ENCODE results near the gene S1PR4. TPM values are rescaled to one million over a fixed set of nuclear protein-coding genes. Genes with fewer than 3 reads are reported as not detected.
"Not testable (repeated sequence)": the region's sequence is repeated elsewhere in the genome, so short reads cannot be mapped to it uniquely, and the experiment has no call there.

S1PR4 gene
- total and polyA plus RNA-seq, 2 experiments from 2014 or later, result 0.07 TPM; not detected in 1

DNA sequence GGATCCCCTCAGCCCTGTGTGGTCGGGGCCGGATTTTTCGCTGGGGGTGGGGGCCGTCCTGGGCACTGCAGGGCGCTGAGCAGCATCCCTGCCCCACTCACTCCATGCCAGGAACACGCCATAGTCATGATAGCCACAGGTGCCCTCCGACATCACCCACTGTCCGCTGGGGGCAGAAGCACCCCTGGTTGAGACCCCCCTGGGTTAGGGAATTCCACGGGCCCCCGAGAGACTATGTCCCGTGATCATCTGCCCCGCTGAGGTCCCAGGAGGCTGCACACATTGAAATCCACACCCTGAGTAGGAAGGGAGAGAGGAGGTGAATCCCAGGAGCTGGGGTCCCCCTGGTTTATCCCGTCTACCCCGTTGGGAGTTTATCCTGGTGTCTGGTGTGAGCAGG is 23.3 kb downstream of the S1PR4 start:
- no peak for TF ChIP-seq EZH2 (IDR thresholded peaks at IDR 0.05; ENCODE audit: borderline replicate concordance)
- TF ChIP-seq EZH2phosphoT487 (IDR thresholded peaks at IDR 0.05; ENCODE audit: low read depth, severe bottlenecking, unreplicated experiment), result no peak
- TF ChIP-seq, protein P1, sequence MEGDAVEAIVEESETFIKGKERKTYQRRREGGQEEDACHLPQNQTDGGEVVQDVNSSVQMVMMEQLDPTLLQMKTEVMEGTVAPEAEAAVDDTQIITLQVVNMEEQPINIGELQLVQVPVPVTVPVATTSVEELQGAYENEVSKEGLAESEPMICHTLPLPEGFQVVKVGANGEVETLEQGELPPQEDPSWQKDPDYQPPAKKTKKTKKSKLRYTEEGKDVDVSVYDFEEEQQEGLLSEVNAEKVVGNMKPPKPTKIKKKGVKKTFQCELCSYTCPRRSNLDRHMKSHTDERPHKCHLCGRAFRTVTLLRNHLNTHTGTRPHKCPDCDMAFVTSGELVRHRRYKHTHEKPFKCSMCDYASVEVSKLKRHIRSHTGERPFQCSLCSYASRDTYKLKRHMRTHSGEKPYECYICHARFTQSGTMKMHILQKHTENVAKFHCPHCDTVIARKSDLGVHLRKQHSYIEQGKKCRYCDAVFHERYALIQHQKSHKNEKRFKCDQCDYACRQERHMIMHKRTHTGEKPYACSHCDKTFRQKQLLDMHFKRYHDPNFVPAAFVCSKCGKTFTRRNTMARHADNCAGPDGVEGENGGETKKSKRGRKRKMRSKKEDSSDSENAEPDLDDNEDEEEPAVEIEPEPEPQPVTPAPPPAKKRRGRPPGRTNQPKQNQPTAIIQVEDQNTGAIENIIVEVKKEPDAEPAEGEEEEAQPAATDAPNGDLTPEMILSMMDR (IDR thresholded peaks at IDR 0.05; ENCODE audit: poor library complexity), result no peak
- H3K27me3 ChIP-seq, result no peaks in the 10 kb centered on the region
- H2AFZ ChIP-seq, result no peak overlapping the region
- H3K4me2 ChIP-seq, result no peak overlapping the region
- no peaks in the 10 kb centered on the region for H3K4me1 ChIP-seq (ENCODE audit: insufficient read depth)
- no peaks in the 10 kb centered on the region for H3K36me3 ChIP-seq (replicated peaks; ENCODE audit: insufficient read depth, low read depth)
- DNase-seq (ENCODE audit: low spot score), result no peak
- H3K27ac ChIP-seq, result no peak overlapping the region
- H3K79me2 ChIP-seq, result no peaks in the 10 kb centered on the region
- H3K9me2 ChIP-seq (replicated peaks; ENCODE audit: insufficient read depth), result no peaks in the 10 kb centered on the region
- WGBS (ENCODE audit: low lambda C conversion rate, missing lambda C conversion rate), result 94% methylated on average over 14 of the region's 14 CpGs
- no peak overlapping the region for H3K4me3 ChIP-seq
- no peaks in the 10 kb centered on the region for H4K20me1 ChIP-seq (ENCODE audit: insufficient read depth, poor library complexity, severe bottlenecking)
- H3K9me3 ChIP-seq (ENCODE audit: low read depth), result no peaks in the 10 kb centered on the region

DNA sequence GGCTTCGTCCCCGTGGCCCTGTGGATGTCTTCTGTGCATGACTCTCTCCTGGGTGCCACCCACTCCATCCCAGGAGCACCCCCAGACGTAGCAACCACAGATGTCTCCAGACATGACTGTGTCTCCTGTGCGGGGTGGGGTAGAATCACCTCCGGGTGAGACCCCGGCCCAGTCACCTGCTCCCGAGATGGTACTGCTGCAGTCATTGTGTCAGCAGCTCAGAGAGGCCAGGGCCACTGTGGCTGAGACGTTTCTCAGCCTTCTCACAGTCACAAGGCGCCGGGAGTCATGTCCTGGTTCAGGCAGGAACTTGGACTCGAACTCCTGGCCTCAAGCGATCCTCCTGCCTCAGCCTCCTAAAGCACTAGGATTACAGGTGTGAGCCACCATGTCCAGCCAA is 23.8 kb downstream of the S1PR4 start:
- H3K27me3 ChIP-seq, result no peaks in the 10 kb centered on the region
- WGBS (ENCODE audit: low lambda C conversion rate, missing lambda C conversion rate), result 96% methylated on average over 12 of the region's 12 CpGs
- H4K20me1 ChIP-seq (ENCODE audit: insufficient read depth, poor library complexity, severe bottlenecking), result no peaks in the 10 kb centered on the region
- no peak for DNase-seq (ENCODE audit: low spot score)
- no peaks in the 10 kb centered on the region for H3K4me1 ChIP-seq (ENCODE audit: insufficient read depth)
- TF ChIP-seq EZH2phosphoT487 (IDR thresholded peaks at IDR 0.05; ENCODE audit: low read depth, severe bottlenecking, unreplicated experiment) (no peak), EZH2 (IDR thresholded peaks at IDR 0.05; ENCODE audit: borderline replicate concordance) (no peak)
- TF ChIP-seq, protein P1 (IDR thresholded peaks at IDR 0.05; ENCODE audit: poor library complexity), result no peak
- no peak overlapping the region for H2AFZ ChIP-seq
- no peaks in the 10 kb centered on the region for H3K9me2 ChIP-seq (replicated peaks; ENCODE audit: insufficient read depth)
- no peak overlapping the region for H3K4me3 ChIP-seq
- no peak overlapping the region for H3K27ac ChIP-seq
- H3K4me2 ChIP-seq, result no peak overlapping the region
- no peaks in the 10 kb centered on the region for H3K9me3 ChIP-seq (ENCODE audit: low read depth)
- no peaks in the 10 kb centered on the region for H3K79me2 ChIP-seq
- no peaks in the 10 kb centered on the region for H3K36me3 ChIP-seq (replicated peaks; ENCODE audit: insufficient read depth, low read depth)

DNA sequence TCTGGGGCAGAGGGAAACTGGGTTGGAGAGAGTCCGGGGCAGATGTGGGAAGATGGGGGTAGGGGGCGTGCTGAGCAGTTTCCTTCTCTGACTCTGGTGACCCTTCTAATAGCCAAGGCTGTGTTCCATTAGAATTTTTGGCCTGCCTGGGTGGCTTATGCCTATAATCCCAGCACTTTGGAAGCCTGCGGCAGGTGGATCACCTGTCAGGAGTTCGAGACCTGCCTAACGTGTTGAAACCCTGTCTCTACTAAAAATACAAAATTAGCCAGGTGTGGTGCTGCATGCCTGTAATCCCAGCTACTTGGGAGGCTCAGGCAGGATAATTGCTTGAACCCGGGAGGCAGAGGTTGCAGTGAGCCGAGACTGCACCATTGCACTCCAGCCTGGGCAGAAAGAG is 24.3 kb downstream of the S1PR4 start:
- not testable (repeated sequence) for H3K79me2 ChIP-seq; H3K4me2 ChIP-seq; H3K4me1 ChIP-seq (ENCODE audit: insufficient read depth); H3K9me2 ChIP-seq (replicated peaks; ENCODE audit: insufficient read depth); H3K27me3 ChIP-seq; H3K27ac ChIP-seq; H3K4me3 ChIP-seq; H2AFZ ChIP-seq; DNase-seq (ENCODE audit: low spot score); H3K36me3 ChIP-seq (replicated peaks; ENCODE audit: insufficient read depth, low read depth); H4K20me1 ChIP-seq (ENCODE audit: insufficient read depth, poor library complexity, severe bottlenecking); H3K9me3 ChIP-seq (ENCODE audit: low read depth)
- WGBS (ENCODE audit: low lambda C conversion rate, missing lambda C conversion rate), result 96% methylated on average over 7 of the region's 7 CpGs

DNA sequence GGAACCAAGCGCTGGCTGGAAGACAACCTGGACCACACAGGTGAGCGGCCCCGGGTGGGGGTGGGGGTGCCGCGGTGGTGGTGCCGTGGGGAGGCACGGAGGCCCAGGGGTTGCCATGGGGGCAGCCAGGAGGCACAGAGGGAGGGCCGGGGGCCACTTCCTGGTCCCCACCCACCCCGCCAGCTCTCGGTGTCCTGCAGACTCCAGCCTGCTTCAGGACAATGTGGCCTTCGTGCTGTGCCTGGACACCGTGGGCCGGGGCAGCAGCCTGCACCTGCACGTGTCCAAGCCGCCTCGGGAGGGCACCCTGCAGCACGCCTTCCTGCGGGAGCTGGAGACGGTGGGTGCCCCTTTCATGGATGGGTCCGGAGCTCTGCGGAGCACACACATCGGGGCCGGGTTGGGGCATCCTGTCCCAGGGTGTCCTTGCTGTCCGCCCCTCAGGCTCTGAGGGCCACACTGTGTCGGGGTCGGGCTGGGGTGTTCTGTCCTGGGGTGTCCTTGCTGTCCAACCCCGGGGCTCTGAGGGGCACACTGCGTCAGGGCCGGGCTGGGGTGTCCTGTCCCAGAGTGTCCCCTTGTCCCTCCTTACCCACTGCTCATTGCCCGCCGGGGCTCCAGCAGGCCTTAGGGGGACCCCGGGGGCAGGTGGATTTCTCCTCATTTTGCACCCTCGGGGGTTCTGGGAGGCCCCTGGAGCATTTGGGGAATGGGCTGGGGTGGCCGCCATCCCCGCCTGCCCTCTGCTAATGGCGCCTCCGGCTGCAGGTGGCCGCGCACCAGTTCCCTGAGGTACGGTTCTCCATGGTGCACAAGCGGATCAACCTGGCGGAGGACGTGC is 25.5 kb downstream of the S1PR4 start:
- no peaks in the 10 kb centered on the region for H3K9me3 ChIP-seq (ENCODE audit: low read depth)
- 96% methylated on average over 36 of the region's 43 CpGs for WGBS (ENCODE audit: low lambda C conversion rate, missing lambda C conversion rate)
- H3K4me1 ChIP-seq (ENCODE audit: insufficient read depth), result no peaks in the 10 kb centered on the region
- no peaks in the 10 kb centered on the region for H3K9me2 ChIP-seq (replicated peaks; ENCODE audit: insufficient read depth)
- no peak overlapping the region for H3K27ac ChIP-seq
- no peak overlapping the region for H3K4me2 ChIP-seq
- no peaks in the 10 kb centered on the region for H3K79me2 ChIP-seq
- no peaks in the 10 kb centered on the region for H3K27me3 ChIP-seq
- no peak overlapping the region for H3K4me3 ChIP-seq
- no peak for DNase-seq (ENCODE audit: low spot score)
- no peaks in the 10 kb centered on the region for H3K36me3 ChIP-seq (replicated peaks; ENCODE audit: insufficient read depth, low read depth)
- TF ChIP-seq EZH2 (IDR thresholded peaks at IDR 0.05; ENCODE audit: borderline replicate concordance), result no peak
- no peak for TF ChIP-seq EZH2phosphoT487 (IDR thresholded peaks at IDR 0.05; ENCODE audit: low read depth, severe bottlenecking, unreplicated experiment)
- TF ChIP-seq, protein P1 (IDR thresholded peaks at IDR 0.05; ENCODE audit: poor library complexity), result no peak
- no peak overlapping the region for H2AFZ ChIP-seq
- H4K20me1 ChIP-seq (ENCODE audit: insufficient read depth, poor library complexity, severe bottlenecking), result no peaks in the 10 kb centered on the region

Measured in hepatocyte (in vitro differentiated cells).